ENCODE measurements around the gene PLEKHM3. TPM values are rescaled to one million over a fixed set of nuclear protein-coding genes. Genes with fewer than 3 reads are reported as not detected.
"Not testable (repeated sequence)": the region's sequence is repeated elsewhere in the genome, so short reads cannot be mapped to it uniquely, and the experiment has no call there.

Gene PLEKHM3
- polyA plus RNA-seq, 2 of the 4 experiments (the other 2 are of a cell fraction): 2.9 to 6.5 TPM

DNA sequence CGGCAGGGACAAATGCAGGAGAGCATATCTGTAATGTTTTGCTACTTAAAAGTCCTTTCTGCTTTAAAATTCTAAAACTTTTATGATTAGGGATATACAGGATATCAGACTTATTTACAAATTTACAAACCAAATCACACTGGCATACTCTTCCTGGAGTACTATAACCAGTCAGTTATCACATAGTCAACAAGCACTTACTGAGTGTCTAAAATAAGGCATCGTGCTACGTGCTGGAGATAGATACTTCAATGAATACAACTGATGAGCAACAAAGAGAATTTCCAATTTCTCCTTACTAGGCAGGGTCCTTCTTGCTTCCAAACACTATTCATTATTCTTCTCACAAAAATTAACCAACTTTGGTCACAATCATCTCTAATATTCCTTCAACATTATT lies 113.5 kb downstream of the PLEKHM3 start (continued):
- TF ChIP-seq ELK1 (IDR thresholded peaks at IDR 0.05; ENCODE audit: low read depth, low read length) (no peak), EP300 (IDR thresholded peaks at IDR 0.05) (no peak)

- DNase-seq (ENCODE audit: low read depth in 1 of 2, low spot score in 1 of 2) (no peak), ATAC-seq (no peak), FAIRE-seq (no peak)
- POLR2A ChIA-PET: no interaction called here
- TF ChIP-seq HOXB5 (CRISPR knock-in tag; IDR thresholded peaks at IDR 0.05): no peak
- TF ChIP-seq FOSL2 (IDR thresholded peaks at IDR 0.05): no peak
- no peak for TF ChIP-seq FOSL2 (CRISPR knock-in tag; IDR thresholded peaks at IDR 0.05)
- no peak for TF ChIP-seq FOSB (CRISPR knock-in tag; IDR thresholded peaks at IDR 0.05)
- no peak for TF ChIP-seq NPAS2 (CRISPR knock-in tag; IDR thresholded peaks at IDR 0.05; ENCODE audit: borderline replicate concordance)
- no peak for TF ChIP-seq MAFK (IDR thresholded peaks at IDR 0.05; ENCODE audit: partially characterized antibody)
- no peak for TF ChIP-seq RAD21 (conservative IDR thresholded peaks at IDR 0.05 in 1 of 2, IDR thresholded peaks at IDR 0.05 in 1 of 2)
- no peak for TF ChIP-seq FOXS1 (CRISPR knock-in tag; IDR thresholded peaks at IDR 0.05)
- no peak for TF ChIP-seq KDM5A (IDR thresholded peaks at IDR 0.05)
- TF ChIP-seq ZSCAN20 (CRISPR knock-in tag; IDR thresholded peaks at IDR 0.05): no peak
- no peak for TF ChIP-seq ESRRA (IDR thresholded peaks at IDR 0.05; ENCODE audit: borderline replicate concordance, low read length)
- TF ChIP-seq BCL3 (IDR thresholded peaks at IDR 0.05): no peak
- TF ChIP-seq, protein P1, sequence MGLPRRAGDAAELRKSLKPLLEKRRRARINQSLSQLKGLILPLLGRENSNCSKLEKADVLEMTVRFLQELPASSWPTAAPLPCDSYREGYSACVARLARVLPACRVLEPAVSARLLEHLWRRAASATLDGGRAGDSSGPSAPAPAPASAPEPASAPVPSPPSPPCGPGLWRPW (IDR thresholded peaks at IDR 0.05): no peak
- TF ChIP-seq, protein P2, sequence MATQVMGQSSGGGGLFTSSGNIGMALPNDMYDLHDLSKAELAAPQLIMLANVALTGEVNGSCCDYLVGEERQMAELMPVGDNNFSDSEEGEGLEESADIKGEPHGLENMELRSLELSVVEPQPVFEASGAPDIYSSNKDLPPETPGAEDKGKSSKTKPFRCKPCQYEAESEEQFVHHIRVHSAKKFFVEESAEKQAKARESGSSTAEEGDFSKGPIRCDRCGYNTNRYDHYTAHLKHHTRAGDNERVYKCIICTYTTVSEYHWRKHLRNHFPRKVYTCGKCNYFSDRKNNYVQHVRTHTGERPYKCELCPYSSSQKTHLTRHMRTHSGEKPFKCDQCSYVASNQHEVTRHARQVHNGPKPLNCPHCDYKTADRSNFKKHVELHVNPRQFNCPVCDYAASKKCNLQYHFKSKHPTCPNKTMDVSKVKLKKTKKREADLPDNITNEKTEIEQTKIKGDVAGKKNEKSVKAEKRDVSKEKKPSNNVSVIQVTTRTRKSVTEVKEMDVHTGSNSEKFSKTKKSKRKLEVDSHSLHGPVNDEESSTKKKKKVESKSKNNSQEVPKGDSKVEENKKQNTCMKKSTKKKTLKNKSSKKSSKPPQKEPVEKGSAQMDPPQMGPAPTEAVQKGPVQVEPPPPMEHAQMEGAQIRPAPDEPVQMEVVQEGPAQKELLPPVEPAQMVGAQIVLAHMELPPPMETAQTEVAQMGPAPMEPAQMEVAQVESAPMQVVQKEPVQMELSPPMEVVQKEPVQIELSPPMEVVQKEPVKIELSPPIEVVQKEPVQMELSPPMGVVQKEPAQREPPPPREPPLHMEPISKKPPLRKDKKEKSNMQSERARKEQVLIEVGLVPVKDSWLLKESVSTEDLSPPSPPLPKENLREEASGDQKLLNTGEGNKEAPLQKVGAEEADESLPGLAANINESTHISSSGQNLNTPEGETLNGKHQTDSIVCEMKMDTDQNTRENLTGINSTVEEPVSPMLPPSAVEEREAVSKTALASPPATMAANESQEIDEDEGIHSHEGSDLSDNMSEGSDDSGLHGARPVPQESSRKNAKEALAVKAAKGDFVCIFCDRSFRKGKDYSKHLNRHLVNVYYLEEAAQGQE (IDR thresholded peaks at IDR 0.05): no peak
- no peak for TF ChIP-seq ZC3H11A (IDR thresholded peaks at IDR 0.05)
- CTCF ChIA-PET: interaction anchor here (2.1 kb wide), 1 partner anchor 14 kb away, joined by 4 read pairs; no protein-coding TSS in a partner anchor
- no peaks in the 10 kb centered on the region for H3K9me3 ChIP-seq
- peaks cover 12% of the 10 kb centered on the region for H3K4me1 ChIP-seq
- no peak overlapping the region for H3K27ac ChIP-seq
- 16% methylated on average over 1 of the region's 1 CpG for WGBS (ENCODE audit: missing lambda C conversion rate)
- H3K4me3 ChIP-seq: no peak overlapping the region
- H3K4me2 ChIP-seq: no peak overlapping the region
Measured at GRCh38 chr2:207911215-207911614, 114.1 kb downstream of the PLEKHM3 start.

- H3K27ac ChIP-seq; H3K9me3 ChIP-seq; FAIRE-seq; H3K4me3 ChIP-seq; DNase-seq (ENCODE audit: low read depth in 1 of 2, low spot score in 1 of 2); ATAC-seq: not testable (repeated sequence)
- ChIA-PET POLR2A (interaction anchor here (0.6 kb wide), 1 partner anchor 14 kb away, joined by 3 read pairs; no protein-coding TSS in a partner anchor), CTCF (interaction anchor here (2.1 kb wide), 1 partner anchor 10 kb away, joined by 7 read pairs; no protein-coding TSS in a partner anchor)
- peak overlapping the region; percentile 22 for H3K4me2 ChIP-seq
- WGBS (ENCODE audit: missing lambda C conversion rate): 92% methylated on average over 5 of the region's 5 CpGs
- peaks cover 12% of the 10 kb centered on the region for H3K4me1 ChIP-seq
Measured at GRCh38 chr2:207906495-207906894, 118.8 kb downstream of the PLEKHM3 start.

All from A549 (cell line).